ENCODE measurements around the gene AP4S1.
A peak's percentile ranks its signal among the peaks of the same experiment; 100 is the strongest.
"Not testable (repeated sequence)": the region's sequence is repeated elsewhere in the genome, so short reads cannot be mapped to it uniquely, and the experiment has no call there.

Gene AP4S1

DNA sequence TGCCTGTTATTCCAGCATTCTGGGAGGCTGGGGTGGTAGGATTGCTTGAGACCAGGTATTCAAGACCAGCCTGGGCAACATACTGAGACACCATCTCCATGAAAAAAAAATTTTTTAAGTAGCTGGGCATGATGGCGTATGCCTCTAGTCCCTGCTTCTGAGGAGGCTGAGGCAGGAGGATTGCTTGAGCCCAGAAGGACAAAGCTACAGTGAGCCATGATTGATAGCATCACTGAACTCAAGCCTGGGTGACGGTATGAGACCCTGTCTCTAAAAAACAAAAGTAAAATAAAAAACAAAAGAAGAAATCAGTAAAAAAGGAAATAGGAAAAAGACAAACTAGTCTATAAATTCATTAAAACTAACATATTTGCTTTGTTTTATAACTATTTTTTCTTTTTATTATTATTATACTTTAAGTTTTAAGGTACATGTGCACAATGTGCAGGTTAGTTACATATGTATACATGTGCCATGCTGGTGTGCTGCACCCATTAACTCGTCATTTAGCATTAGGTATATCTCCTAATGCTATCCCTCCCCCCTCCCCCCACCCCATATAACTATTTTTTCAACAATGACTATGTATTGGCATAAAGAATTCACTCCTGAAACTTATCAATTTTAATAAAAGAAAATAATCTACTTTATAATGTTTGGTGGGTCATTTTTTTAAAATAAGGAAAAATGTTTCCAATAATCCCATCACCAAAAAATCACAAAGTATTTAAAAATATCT is 15.4 kb upstream of the AP4S1 start:
- DNase-seq: no peak

DNA sequence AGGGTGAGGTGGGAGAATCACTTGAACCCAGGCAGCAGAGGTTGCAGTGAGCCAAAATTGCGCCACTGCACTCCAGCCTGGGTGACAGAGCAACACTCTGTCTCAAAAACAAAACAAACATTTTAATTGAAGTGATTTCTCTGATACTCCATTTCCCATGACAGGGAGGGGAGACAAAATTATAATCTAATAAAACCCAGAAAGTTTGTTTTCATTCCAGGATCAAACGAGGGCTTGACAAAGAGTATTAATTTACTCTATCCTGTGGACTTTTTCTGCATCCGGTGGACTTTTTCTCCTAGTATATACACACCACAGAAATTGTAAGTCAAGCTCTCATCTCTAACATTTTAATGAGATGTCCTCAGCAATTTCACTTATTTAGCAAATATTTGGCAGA is 14.5 kb upstream of the AP4S1 start:
- DNase-seq: no peak

DNA sequence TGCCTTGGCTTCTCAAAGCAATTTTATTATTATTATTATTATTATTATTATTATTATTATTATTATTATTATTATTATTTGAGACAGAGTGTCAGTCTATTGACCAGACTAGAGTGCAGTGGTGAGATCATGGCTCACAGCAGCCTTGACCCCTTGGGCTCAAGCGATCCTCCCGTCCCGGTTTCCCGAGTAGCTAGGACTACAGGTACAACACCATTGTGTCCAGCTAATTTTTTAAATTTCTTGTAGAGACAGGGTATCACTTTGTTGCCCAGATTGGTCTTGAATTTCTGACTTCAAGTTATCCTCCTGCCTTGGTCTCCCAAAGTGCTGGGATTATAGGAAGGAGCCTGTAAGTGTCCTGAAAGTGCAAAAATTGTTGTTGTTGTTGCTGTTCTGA is 11.6 kb upstream of the AP4S1 start:
- DNase-seq: no peak

DNA sequence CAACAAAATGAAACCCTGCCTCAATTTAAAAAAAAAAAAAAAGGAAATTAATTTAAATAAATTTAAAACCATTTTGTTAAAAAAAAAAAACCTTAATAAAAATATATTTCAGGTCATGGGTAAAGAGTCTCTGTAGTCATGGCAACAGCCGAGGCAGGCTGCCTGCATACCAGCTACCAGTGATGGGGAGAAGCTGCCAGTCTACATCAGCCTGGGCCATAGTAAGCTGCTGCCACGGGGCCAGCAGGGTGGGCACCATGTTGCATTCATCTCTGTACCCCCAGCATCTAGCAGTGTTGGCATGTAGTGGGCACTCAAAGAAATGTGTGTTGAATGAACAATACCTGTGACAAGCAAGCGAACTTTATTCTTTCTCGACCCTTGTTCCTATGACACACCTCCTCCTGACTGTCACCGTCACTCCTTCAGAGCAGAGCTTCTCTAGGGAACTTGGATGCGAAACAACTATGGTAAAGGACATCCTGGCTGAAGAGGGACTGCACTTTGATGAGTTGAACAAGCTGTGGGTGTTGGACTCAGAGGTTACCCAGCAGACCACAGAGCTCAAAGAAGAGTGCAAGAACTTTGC is 7.3 kb upstream of the AP4S1 start:
- no peak for DNase-seq

DNA sequence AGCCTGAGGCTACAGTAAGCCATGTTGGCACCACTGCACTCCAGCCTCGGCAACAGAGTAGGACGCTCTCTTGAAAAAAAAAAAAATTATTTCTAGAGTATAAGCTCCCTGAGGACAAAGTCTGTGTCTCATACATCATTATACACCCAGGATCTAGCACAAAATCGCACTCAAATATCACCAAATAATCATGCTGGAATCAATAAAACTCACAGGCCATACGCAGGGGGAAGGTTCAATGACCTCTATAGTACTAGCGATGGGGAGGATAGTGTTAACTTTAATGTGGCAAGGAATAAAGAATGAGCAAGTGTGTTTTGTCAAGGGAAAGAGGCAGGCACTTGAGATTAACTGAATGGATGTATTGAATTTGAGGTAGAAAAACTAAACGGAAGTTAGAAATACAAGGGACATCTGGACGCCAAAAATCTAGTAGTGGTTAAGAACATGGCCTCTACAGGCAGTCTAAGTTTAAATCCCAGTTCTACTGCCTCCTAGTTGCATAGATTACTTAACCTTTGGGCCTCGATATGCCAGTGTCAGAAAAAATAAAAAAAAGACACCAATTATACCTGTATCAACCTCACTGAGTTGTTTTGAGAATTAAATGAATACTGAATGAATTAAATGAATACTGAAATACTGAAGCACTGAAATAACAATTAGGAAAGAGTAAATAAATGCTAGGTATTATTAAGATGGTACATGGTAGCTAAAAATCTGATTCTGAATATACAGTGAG is 4.4 kb upstream of the AP4S1 start:
- DNase-seq: no peak

DNA sequence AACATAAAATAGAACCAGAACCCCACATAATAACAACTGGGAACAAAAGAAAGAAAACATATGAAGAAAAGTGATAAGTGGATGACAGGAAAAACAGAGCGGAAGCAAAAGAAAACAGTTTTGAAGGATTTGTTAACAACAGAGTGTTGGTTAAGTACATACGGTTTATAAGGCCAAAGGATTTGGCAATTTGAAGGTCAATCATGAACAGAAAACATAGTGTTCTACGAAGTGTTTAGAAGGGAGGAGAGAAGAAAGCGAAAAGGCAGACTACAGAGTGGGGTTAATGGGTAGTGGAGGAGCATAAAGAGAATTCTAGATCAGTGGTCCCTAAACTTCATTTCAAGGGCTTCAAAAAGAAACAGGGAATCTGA is 3.9 kb upstream of the AP4S1 start:
- no peak for DNase-seq

DNA sequence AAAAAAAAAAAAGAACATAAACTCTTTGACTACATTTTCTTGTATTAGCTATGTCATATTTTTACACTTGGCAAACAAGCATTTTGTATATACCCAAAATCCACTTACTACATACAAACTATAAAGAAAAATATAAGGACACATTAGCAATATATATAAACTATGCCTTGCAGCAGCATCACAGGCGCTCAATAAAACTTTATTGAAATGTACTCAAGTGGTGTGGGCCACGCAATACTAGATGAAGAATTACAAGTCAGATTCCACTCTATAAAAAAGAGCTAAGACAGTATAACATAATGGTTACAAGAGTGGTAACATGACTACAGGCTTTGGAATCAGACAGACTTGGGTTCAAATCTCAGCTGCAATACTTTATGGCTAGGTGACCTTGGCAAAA is 3.1 kb upstream of the AP4S1 start:
- no peak for DNase-seq

DNA sequence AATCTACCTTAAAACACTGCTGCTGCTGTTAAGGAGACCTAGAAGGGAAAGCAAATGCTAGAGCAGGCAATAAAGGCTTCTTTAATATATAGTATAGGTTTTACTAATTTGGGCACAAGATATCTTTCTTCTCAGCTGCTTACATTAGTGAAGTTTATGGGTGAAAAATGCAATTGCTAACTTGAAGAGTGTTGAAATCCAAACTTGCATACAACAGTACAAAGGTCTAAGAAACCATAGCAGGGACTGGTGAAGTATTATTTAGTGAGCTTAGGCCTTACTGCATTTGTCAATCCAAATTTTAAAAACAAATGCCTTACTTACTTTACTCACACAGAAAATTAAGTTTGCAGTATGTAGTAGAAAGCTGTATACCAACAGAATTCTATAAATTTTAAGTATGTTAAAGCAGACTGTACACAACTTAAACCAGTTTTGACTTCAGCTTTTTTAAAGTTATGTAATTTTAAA is 1.4 kb upstream of the AP4S1 start:
- no peak for DNase-seq

DNA sequence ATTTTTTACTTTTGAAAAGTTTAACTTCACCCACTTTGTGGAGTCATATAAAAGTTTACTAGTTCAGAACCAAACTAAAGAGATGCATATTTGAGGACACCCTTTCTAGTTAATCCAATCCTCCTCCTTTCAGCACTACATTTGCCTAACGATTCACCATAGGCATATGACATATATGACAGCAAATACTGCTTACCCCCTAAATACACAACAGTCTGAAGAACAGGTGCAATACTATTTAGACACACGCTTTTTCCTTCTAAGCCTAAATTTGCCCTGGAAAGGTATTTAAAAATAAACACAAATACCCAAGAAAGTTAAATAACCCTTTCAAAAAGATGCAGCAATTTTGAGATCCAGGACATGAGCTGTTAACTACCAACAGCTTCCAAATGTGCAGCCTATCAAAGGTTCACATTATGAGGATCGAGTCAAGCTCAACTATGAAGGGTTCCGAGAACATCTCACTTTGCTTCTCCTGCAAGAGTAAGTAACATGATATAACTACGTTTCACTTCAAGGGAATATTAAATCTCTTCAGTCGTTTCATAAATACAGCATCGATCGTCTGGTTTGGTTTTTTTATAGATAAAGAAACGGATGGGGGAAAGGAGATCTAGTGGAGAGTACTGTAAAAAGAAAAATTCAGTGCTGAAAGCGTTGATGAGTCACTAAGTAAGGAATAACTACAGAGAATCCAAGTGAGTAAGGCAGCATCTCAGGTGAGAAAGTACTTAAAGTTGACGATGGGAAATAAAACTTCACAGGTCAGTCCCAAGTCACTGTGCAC is 677 bp upstream of the AP4S1 start:
- no peak for DNase-seq

DNA sequence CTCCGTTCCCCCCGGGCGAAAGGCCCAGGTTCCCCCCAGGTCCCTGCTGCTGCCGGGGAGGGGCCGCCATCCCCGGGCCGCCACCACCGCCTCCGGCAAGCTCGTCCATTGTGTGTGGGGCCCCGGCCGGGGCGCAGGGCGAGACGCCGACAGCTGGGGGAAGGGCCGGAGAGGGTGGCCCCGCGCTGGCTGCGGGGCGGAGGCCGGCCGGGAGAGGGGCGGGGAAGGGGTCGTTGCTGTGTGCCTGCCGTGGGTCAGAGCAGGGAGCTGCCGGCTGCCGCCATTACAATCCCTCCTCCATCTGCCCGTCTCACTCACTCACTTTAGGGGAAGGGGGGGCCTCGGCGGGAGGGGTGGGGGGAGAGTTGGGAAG is 614 bp downstream of the AP4S1 start, which contains the start of gene STRN3:
STRN3 (minus strand) TSS at position 303 of the 373 bp plus-strand sequence; CDS start at position 109, 194 bp downstream.
- no peak for DNase-seq

DNA sequence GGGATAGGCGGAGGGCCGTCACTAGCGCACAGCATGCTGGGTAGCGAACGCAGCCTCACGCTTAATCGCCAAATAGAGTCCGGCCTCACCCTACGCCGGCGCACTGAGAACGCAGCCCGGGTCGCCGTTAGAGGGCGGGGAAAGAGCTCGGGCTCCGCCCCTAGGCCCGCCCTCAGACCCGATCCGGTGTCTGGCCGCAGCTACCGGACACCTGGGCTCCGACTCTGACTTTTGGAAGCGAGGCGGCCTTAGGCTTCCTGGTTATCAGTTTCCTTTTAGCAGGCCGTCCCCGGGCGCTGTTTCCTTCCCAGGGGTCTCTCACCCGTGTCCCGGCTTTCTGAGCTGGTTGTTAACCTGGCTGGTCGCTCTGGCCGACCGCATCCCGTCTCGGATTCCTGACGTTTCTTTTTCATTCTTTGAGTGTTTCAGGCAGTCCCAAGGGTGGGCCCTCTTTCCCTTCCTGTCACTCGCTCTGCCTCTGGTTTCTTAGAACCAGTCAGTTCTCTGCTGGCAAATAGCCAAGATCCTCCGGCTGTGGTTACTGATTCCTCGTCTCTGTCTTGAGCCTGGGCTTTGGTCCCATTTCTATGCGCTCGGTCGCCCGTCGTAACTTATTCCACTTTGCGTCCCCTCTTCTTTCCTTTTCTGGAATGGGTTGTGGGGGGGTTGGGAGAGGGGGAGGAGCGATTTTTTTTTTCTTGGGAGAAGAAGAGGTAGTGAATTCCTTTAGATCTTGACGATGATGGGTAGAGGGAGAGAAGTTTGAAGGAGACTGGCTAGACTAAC is 1.2 kb downstream of the AP4S1 start:
- DNase-seq: peak; percentile 98

DNA sequence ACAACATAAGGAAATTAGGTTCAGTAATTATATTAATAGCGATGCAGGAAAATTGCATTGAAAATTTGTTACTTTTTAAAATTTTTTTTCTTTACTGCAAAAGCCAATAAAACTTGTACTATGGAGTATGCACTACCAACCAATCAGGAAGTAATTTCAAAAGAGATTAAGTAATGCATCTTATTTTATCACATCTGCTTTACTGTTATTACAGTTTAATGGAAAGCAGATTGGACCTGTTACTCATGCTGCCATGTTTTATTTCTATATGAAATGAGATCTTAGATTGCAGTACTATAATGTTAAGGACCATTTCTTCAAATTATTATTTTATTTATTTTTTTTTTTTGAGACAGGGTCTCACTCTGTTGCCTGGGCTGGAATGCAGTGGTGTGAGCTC is 2.4 kb downstream of the AP4S1 start:
- no peak for DNase-seq

DNA sequence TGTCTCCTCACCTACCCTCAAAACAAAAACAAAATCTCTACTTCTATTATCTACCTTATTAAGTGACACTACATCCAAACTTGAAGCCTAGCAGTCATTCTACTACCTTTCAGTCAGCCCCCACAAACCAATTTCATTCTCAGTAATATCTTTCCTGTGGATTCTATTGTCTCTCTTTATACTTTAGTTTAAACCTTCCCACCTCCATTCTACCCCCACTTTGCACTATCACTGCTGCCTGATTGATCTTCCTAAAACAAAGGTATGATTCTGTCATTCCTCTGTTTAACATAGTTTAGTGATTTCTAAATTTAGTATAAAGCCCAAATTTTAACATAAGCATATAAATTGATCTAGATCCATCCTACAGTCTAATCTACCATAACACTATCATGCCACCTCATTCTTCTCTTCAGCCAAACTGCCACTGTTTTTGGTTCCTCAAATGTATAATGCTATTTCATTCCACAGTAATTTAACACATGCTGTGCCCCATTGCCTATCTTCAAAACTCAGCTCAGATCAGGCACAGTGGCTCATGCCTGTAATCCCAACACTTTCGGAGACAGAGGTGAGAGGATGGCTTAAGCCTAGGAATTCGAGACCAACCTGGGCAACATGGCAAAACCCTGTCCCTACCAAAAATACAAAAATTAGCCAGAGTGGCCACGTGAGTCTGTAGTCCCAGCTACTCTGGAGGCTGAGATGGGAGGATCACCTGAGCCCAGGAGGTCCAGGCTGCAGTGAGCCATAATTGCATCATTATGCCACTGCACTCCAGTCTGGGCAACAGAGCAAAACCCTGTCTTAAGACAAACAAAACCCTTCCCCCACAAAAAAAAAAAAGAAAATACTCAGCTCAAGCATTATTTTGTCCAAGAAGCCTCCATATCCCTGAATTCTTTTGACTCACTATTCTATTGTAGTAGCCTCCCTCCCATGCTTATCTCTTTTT is 3.8 kb downstream of the AP4S1 start:
- DNase-seq: no peak

DNA sequence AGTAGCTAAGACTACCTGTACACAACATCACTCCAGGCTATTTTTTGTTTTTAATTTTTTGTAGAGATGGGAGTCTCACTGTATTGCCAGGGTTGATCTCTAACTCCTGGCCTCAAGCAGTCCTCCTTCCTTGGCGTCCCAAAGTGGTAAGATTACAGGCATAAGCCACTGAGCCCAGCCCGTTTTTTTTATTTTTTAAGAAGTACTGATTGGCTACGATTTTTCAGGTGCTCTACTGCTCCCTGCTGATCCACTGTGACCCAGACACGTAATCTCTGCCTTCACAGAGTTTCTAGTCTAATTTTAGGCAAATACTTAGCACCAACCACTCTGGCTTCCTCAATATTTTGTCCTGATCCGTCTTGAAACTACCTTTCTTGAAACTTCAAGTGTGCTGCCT is 5.0 kb downstream of the AP4S1 start:
- DNase-seq: no peak

DNA sequence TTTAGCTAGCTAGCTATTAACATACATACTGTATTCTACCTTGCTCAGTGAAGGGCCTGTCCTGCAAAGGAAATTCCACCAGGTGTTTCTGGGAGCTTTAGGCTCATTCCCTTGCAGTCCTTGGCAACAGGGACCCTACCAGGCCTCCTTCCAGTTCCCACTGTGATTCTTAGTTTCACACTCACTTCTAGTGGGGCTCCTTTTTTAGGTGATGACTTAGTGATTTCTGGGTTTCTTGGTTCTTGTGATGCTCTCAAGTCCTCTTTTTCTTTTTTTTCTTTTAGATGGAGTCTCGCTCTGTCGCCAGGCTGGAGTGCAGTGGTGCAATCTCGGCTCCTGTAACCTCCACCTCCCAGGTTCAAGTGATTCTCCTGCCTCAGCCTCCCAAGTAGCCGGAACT is 11.1 kb downstream of the AP4S1 start:
- no peak for DNase-seq

DNA sequence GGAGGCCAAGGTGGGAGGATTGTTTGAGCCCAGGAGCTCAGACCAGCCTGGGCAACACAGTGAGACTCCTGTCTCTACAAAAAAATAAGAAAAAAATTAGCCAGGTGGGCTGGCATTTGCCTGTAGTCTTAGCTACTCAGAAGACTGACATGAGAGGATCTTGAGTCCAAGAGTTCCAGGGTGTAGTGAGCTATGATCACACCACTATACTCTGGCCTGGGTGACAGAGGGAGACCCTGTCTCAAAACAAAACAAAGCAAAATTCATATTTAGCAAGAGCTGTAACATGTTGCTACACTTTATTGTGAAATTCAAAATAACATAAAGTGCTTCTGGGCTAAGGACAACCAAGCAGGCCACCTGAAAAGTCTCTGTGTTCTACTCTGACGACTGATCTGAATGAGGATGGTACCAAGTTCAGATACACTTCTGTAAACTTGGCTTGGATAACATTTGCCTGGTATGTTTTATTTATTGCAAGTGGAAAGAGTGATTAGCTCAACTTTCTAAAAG is 12.3 kb downstream of the AP4S1 start:
- no peak for DNase-seq

DNA sequence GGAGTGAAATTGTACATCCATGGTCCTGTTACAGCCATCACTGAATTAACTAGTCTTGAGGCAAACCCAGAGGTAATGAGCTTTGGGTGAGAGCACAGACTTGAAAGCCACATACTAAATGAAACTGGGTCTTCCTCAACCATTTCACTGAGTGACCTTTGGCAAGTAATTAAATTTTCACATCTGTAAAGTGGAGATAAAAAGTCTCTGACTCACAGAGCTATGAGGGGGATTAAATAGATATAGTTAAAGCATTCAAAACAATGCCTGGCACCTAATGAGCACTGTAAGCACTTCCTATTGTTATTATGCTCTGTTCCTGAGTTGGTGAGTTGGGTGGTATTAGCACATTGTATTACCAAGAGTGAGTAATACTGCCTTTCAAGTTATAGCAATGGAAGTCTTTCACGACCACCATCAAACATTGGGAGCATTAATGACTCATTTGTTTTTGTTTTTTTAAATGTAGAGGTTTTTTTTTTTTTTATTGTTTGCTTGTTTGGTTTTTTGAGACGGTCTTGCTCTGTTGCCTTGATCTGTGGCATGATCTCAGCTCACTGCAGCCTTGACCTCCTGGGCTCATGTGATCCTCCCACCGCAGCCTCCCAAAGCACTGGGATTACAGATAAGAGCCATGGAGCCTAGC is 13.2 kb downstream of the AP4S1 start:
- no peak for DNase-seq

DNA sequence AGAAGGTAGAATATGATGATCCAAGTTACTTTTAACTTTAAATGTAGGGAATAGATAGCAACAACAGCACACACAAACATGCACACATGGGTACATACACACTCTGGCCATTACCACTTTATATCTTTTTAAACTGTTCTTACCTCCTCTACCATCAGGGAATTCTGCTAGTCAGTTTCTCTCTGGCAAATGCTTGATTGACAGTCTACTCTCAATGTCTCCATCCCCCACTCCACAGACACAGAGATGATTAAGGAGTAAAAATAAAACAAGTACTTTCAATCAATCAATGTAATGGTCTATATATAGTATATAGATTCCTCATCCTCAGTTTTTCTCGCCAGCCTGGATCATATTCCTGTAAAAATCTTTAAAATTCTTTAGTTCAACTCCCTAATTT is 16.9 kb downstream of the AP4S1 start:
- DNase-seq: no peak

DNA sequence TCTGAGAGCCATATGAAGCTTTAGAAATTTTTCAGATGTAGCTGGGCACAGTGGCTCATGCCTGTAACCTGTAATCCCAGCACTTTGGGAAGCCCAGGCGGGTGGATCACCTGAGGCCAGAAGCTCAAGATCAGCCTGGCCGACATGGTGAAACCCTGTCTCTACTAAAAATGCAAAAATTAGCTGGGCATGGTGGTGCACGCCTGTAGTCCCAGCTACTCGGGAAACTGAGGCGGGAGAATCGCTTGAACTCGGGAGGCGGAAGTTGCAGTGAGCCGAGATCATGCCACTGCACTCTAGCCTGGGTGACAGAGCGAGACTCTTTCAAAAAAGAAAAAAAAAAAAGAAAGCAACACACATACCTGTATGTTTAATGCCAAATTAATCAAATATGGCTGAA is 17.4 kb downstream of the AP4S1 start:
- not testable (repeated sequence) for DNase-seq

DNA sequence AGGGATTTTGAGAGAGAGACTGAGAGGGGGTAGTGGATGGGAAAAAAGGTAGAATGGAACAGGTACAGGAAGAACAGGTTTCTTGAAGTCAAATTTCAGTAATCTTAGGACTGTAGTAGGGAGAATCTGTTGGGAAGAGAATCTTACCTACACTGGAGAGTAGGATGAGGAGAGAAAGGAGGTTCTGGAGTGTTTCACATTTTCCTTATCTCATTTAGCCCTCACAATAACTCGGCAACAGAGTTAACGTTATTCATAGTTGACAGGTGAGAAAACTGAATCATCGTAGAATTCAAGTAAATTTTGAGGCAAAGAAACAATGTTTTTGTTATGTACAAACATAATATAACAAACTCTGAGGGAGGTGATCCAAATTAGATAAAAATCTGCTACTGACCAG is 17.9 kb downstream of the AP4S1 start:
- no peak for DNase-seq
